B cell (primary cell): ENCODE data around the gene UBR4. TPM values are rescaled to one million over a fixed set of nuclear protein-coding genes. Genes with fewer than 3 reads are reported as not detected.

Source experiments
- ATAC-seq: fragments of 200-7000 bp; cut with Tn5 transposase; one replicate; pipeline ENCODE4 v1.10.0; 2021; ENCODE audit warnings: low read depth, mild to moderate bottlenecking, moderate number of reproducible peaks, moderate library complexity
- CTCF ChIA-PET: fragments of 350-600 bp; sonication (Branson Sonifier 250); formaldehyde crosslinking; loops from one replicate; lab custom pipeline; 2021; ENCODE audit warnings: antibody characterized with exemption, inconsistent platforms; lab: Charles Lee
- POLR2A ChIA-PET: fragments of 350-600 bp; sonication (Branson Sonifier 250); formaldehyde crosslinking; loops from one replicate; lab custom pipeline; 2021; ENCODE audit warnings: antibody characterized with exemption; lab: Charles Lee
- DNase-seq: peaks from one replicate; pipeline ENCODE4 v3.0.0; 2013
- H2AFZ ChIP-seq: 2 replicates; pipeline ENCODE4 v1.6.1; 2012; ENCODE audit warnings: mild to moderate bottlenecking, low read depth, low read length; ENCODE audit not compliant: insufficient read depth, poor library complexity, severe bottlenecking
- H3K27ac ChIP-seq, 2 donors: 1 replicate in 1 of 2; 2 replicates in 1 of 2; pipeline ENCODE4 v1.5.1; 2012 to 2013; ENCODE audit warnings: low read length in 2 of 2, mild to moderate bottlenecking in 2 of 2, moderate library complexity in 1 of 2
- H3K27me3 ChIP-seq, 4 experiments: fragments of 200-600 bp in 1 of 4; sonication (generic) in 1 of 4; replicated peaks in 1 of 4; 1 replicate in 2 of 4; 2 replicates in 2 of 4; pipeline versions ENCODE4 v1.6.1 to v1.7.0; 2013 to 2016; ENCODE audit warnings: low read length in 3 of 4, mild to moderate bottlenecking in 2 of 4, mixed read lengths in 1 of 4, moderate library complexity in 1 of 4; ENCODE audit not compliant: insufficient read depth in 4 of 4, control insufficient read depth in 3 of 4; ENCODE audit errors: control extremely low read depth in 1 of 4
- H3K36me3 ChIP-seq, 2 experiments: replicated peaks in 1 of 2; 1 replicate in 1 of 2; 2 replicates in 1 of 2; pipeline versions ENCODE4 v1.6.1 to v1.7.1; 2013; ENCODE audit warnings: low read length in 1 of 2; ENCODE audit not compliant: insufficient read depth in 2 of 2, control insufficient read depth in 1 of 2; ENCODE audit errors: control extremely low read depth in 1 of 2, extremely low read depth in 1 of 2
- H3K4me1 ChIP-seq, 2 donors: fragments of 200-600 bp in 1 of 2; sonication (generic) in 1 of 2; 1 replicate in 1 of 2; 2 replicates in 1 of 2; pipeline versions ENCODE4 v1.5.1 to v1.6.1; 2013 to 2017; ENCODE audit warnings: low read length in 2 of 2; ENCODE audit not compliant: control insufficient read depth in 2 of 2, insufficient read depth in 2 of 2
- H3K4me2 ChIP-seq: replicated peaks from 2 replicates; pipeline ENCODE3; 2012; ENCODE audit warnings: mild to moderate bottlenecking, low read depth, low read length; ENCODE audit not compliant: poor library complexity, severe bottlenecking
- H3K4me3 ChIP-seq, 5 experiments: fragments of 200-600 bp in 1 of 5; sonication (generic) in 1 of 5; 1 replicate in 3 of 5; 2 replicates in 2 of 5; pipeline versions ENCODE4 v1.5.1 to v1.7.0; 2011 to 2016; ENCODE audit warnings: low read length in 4 of 5, mild to moderate bottlenecking in 4 of 5, low read depth in 2 of 5, control low read depth in 1 of 5, moderate library complexity in 1 of 5; ENCODE audit not compliant: insufficient read depth in 1 of 5; ENCODE audit errors: control extremely low read depth in 1 of 5, extremely low read depth in 1 of 5
- H3K79me2 ChIP-seq: fragments of 200-600 bp; sonication (generic); one replicate; pipeline ENCODE4 v1.6.0; 2016; ENCODE audit warnings: low read length; ENCODE audit not compliant: control insufficient read depth, insufficient read depth
- H3K9ac ChIP-seq: fragments of 200-600 bp; sonication (generic); 2 replicates; pipeline ENCODE4 v1.6.1; 2017; ENCODE audit warnings: mild to moderate bottlenecking, low read length, moderate library complexity
- H3K9me3 ChIP-seq, 3 donors: one replicate each; pipeline versions ENCODE4 v1.6.1 to v1.7.1; 2013; ENCODE audit warnings: low read length in 2 of 3; ENCODE audit not compliant: control insufficient read depth in 2 of 3, insufficient read depth in 1 of 3; ENCODE audit errors: control extremely low read depth in 1 of 3
- H4K20me1 ChIP-seq: 2 replicates; pipeline ENCODE4 v1.6.0; 2012; ENCODE audit warnings: mild to moderate bottlenecking, low read length; ENCODE audit not compliant: insufficient read depth, control insufficient read depth, poor library complexity, severe bottlenecking
- H3K27ac Mint-ChIP-seq: one replicate; pipeline ENCODE4 v1.8.0; 2021; ENCODE audit warnings: mixed read lengths
- H3K27me3 Mint-ChIP-seq: one replicate; pipeline ENCODE4 v1.8.0; 2021; ENCODE audit warnings: mixed read lengths
- H3K4me1 Mint-ChIP-seq: one replicate; pipeline ENCODE4 v1.8.0; 2021; ENCODE audit warnings: mixed read lengths
- H3K4me3 Mint-ChIP-seq: one replicate; pipeline ENCODE4 v1.8.0; 2021; ENCODE audit warnings: mixed read lengths
- H3K9me3 Mint-ChIP-seq: one replicate; pipeline ENCODE4 v1.8.0; 2022; ENCODE audit warnings: mixed read lengths; ENCODE audit not compliant: insufficient read depth
- EZH2 ChIP-seq: IDR thresholded peaks from 2 replicates; pipeline ENCODE4 v1.6.1; 2012; ENCODE audit warnings: borderline replicate concordance, low read depth, mild to moderate bottlenecking, moderate library complexity, low read length; ENCODE audit not compliant: insufficient read depth, poor library complexity, severe bottlenecking
- WGBS: methylation state at CpG from one replicate; pipeline ENCODE4 v1.1.5; 2013; ENCODE audit warnings: missing lambda C conversion rate; ENCODE audit not compliant: insufficient coverage; 5-methylcytosine and 5-hydroxymethylcytosine counted together
- intact Hi-C: fragments of 100-400 bp; cut with micrococcal nuclease; formaldehyde crosslinking; loops from one replicate; pipeline ENCODE4 v1.10.0; 2022
- polyA plus RNA-seq: library from polyadenylated mRNA; depleted of rRNA; stranded (reverse); fragments of >200 nt; gene quantifications from 2 replicates; pipeline ENCODE4 v1.2.3, GENCODE V29; 2012
- total RNA-seq, 2 donors: library from RNA; stranded (reverse); fragments of 120-200 nt in 1 of 2; gene quantifications; 1 replicate in 1 of 2; 2 replicates in 1 of 2; pipeline versions ENCODE4 v1.2.3 to v1.2.4, GENCODE V29; 2013 to 2022
- TF ChIP-seq, protein P1 (sequence below): fragments of 200-600 bp; IDR thresholded peaks from one replicate; pipeline ENCODE4 v1.8.0; 2022; ENCODE audit warnings: antibody characterized with exemption, mild to moderate bottlenecking

The UBR4 gene
- total and polyA plus RNA-seq, 2 donors (not counting 1 experiment from before 2014, with no cell fraction given) = 90.0 to 190 TPM

DNA sequence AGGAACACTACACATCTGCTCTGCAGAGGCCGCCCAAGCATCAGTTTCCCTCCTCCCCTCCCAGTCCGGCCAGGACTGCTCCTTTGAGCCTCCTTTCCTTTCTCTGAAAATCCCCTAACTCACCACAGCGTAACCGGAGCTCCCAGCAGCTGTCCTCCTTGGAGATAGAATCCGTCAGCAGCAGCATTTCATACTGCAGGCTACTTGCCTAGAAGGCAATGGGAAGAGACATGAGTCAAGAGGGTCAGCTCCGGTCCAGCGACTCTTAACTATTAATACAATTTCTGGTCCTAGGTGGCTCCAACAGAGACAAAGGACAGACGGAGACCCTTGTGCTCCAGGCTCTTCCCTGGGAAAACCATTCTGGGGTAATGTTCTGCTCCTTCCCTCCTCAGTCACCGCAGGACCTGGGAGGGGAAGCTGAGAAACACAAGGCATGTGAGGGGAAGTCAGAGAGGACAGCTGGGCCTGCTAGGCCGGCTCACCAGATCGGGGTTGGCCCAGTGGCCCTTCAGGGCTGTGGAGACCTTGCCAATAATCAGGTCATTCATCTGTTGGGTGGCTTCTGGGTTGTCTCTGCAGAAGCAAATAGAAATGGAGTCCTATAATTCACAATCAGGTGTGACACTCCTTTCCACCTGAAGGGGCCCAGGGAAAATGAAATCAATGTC lies 99.7 kb downstream of the UBR4 start:
- Mint-ChIP-seq H3K4me1 (no peaks in the 10 kb centered on the region), H3K9me3 (no peaks in the 10 kb centered on the region), H3K27ac (no peak overlapping the region), H3K4me3 (no peak overlapping the region), H3K27me3 (no peaks in the 10 kb centered on the region)
- DNase-seq (no peak), ATAC-seq (no peak)
- 100% methylated on average over 5 of the region's 11 CpGs for WGBS
- no peak overlapping the region for H3K4me3 ChIP-seq
- peaks cover 5 to 90% of the 10 kb centered on the region in 2 experiments for H3K36me3 ChIP-seq
- no peaks in the 10 kb centered on the region for H3K4me1 ChIP-seq
- H3K27me3 ChIP-seq = no peaks in the 10 kb centered on the region
- no peak overlapping the region for H3K9ac ChIP-seq
- no peak overlapping the region for H3K27ac ChIP-seq
- ChIA-PET CTCF (interaction anchor here (2.6 kb wide), 1 partner anchor 203 kb away, joined by 6 read pairs; no protein-coding TSS in a partner anchor), POLR2A (no interaction called here)
- no peak overlapping the region for H2AFZ ChIP-seq
- TF ChIP-seq EZH2 = no peak
- TF ChIP-seq, protein P1, sequence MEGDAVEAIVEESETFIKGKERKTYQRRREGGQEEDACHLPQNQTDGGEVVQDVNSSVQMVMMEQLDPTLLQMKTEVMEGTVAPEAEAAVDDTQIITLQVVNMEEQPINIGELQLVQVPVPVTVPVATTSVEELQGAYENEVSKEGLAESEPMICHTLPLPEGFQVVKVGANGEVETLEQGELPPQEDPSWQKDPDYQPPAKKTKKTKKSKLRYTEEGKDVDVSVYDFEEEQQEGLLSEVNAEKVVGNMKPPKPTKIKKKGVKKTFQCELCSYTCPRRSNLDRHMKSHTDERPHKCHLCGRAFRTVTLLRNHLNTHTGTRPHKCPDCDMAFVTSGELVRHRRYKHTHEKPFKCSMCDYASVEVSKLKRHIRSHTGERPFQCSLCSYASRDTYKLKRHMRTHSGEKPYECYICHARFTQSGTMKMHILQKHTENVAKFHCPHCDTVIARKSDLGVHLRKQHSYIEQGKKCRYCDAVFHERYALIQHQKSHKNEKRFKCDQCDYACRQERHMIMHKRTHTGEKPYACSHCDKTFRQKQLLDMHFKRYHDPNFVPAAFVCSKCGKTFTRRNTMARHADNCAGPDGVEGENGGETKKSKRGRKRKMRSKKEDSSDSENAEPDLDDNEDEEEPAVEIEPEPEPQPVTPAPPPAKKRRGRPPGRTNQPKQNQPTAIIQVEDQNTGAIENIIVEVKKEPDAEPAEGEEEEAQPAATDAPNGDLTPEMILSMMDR = no peak
- intact Hi-C loops = no loop called here
- H3K79me2 ChIP-seq = no peaks in the 10 kb centered on the region
- H3K9me3 ChIP-seq = no peaks in the 10 kb centered on the region
- H3K4me2 ChIP-seq = no peak overlapping the region
- H4K20me1 ChIP-seq = no peaks in the 10 kb centered on the region

DNA sequence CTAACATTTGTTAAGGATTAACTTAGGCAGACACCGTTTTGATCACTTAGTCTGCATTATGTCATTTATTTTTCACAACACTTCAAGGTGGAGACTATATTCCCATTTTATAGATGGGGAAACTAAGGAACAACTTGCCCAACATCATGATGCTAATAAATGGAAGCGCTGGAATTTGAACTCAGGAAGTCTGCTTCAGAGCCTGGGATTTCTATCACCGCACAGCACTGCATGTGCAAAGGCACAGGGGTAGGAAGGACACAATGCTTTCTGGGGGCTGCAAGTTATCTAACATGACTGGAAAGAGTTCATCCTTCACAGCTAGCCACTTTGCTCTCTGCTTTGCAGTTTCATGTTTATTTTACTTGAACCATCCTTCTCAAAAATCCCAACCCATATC lies 100.5 kb downstream of the UBR4 start:
- POLR2A ChIA-PET = no interaction called here
- WGBS = 100% methylated on average over 1 of the region's 3 CpGs
- TF ChIP-seq, protein P1 = no peak
- TF ChIP-seq EZH2 = no peak

More for the DNA sequence above, 100.5 kb downstream of the UBR4 start:
- Mint-ChIP-seq H3K4me3 (no peak overlapping the region), H3K27me3 (no peaks in the 10 kb centered on the region), H3K9me3 (no peaks in the 10 kb centered on the region), H3K27ac (no peak overlapping the region), H3K4me1 (no peaks in the 10 kb centered on the region)
- ATAC-seq = no peak
- Histone ChIP-seq H3K9ac (no peak overlapping the region), H3K9me3 (no peaks in the 10 kb centered on the region), H3K4me1 (no peaks in the 10 kb centered on the region), H3K79me2 (no peaks in the 10 kb centered on the region), H4K20me1 (no peaks in the 10 kb centered on the region), H3K27ac (no peak overlapping the region), H3K4me3 (no peak overlapping the region), H3K4me2 (no peak overlapping the region), H2AFZ (no peak overlapping the region), H3K36me3 (peaks cover 5 to 91% of the 10 kb centered on the region in 2 experiments), H3K27me3 (no peaks in the 10 kb centered on the region)
- no peak for DNase-seq
- CTCF ChIA-PET = interaction anchor here (2.6 kb wide), 1 partner anchor 202 kb away, joined by 6 read pairs; no protein-coding TSS in a partner anchor
- intact Hi-C loops = no loop called here
